NK-92 treated with Interleukin-12 subunit alpha and Interleukin-12 subunit beta, amount 100 ng/mL, for 24 hours (cell line): Measurements from ENCODE around the gene LRRC46.

Experiments
- DNase-seq: peaks from one replicate; lab custom pipeline; 2025; lab: John Stamatoyannopoulos, UW

The LRRC46 gene

DNA sequence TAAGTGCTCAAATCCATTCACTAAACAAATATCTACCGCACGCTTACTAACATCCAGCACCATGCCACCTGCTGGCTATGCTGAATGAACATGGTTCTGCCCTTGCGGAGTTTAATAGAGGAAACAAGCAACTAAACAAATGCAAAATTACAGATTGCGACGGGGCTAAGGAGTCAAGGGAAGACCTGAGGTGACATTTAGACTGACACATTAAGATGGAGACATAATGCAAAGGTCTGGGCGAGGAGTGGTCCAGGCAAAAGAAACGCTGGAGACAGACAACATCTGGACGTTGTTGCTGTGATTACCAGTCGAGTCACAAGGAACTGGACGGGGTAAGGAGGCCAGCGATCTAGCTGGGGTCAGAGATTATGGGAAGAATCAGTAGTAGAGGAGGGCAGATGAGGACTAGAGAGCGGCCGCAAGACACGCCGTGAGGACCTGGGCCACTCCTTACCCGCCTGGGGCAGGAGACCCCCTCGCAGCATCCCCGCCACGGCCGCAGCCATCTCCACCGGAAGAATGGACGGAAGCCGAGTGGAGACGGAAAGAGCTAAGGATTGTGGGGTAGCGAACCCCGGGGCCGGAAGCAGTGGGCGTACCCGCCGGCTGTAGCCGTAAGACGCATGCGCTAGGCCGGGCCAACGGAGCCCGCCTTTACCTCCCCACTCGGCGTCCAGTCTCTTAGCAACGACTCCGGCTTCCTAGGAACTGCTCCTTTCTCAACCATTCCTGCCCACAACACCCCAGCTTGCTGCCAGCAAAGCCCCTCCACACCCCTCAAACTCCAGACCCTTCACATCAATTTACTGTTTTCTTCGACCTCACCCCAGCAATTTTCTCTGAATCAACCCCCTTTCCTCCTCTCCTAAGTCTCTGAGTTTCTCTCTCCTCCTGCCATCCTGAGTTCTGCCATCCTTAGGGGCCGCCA lies at the start of gene LRRC46, which contains the start of gene MRPL10:
Gene LRRC46, plus strand, starts transcription at position 668 of the 931 bp plus-strand sequence. CDS start 320 bp downstream, outside the sequence.
Gene MRPL10, minus strand, starts transcription at position 539 of the 931 bp plus-strand sequence. Its CDS starts 30 bp downstream, at position 509.
- peak; percentile 92 for DNase-seq

DNA sequence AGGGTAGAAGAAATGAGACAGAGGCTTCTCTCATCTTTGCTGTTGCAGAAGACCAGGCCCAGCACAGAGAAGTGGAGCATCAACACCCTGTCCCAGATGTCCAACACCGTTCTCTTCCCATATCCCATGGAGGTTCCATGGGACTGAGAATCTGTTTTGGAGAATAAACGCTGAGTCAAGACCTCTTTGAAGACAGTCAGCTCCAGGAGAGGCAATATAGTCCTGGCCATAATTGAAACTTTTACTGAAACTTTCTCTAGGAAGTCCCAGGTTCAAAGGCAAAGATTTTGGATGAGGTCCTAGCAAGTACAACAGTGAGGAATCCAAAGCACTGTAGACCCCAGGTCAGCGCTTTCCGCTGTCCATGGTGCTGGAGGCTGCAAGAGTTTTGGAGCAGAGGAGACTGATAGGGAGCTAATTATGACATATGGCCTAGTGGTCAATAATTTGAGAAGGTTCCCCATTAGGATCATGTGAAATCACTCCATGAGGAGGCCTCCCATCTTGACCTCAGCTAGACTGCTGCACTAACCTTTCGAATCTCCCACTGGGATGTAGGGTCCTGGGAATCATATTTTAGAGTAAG lies 45.8 kb upstream of the LRRC46 start:
- DNase-seq = no peak

DNA sequence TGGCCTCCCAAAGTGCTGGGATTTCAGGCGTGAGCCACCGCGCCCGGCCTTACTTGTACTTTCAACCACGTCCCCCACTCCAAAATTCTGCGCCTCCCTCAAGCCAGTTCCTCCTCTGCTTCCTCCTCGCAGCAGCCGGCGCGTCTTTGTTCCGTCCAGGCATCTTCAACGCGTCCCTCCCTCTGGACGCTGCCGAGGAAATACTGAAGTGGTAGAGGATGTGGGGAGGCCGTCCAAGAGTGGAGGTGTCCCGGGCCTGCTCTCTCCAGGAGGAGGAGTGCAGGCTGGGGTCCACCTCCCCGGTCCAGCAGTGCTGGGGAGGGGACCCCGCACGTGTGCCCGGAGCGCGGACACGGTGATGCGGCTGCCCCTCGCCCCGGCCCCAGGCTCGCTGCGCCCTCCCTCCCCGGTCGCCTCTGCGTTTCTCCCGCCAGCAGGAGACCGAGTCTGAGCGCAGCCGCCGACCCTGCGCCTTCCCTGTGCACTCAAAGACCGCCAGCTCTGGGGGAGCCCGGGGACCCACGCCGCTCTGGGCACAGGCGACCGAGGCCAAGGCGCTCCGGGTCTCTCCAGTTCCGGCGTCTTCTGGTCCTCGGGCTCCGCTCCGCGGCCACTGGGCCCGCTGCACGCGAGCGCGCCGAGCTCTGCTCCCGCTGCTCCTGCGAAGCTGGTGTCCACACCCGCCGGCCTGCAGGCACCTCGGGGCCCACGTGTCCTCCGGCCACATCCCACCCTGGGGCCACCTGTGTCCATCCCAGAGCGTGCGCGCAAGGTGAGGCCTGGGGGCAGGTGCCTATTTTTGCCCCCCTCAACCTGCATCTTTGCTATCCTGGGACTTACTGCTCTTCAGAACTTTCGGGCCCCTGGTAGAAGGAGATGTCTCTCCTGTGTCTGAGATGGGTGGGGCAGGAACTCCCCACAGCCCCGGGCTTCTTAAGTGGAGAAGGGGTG lies 41.6 kb upstream of the LRRC46 start:
- DNase-seq = no peak

DNA sequence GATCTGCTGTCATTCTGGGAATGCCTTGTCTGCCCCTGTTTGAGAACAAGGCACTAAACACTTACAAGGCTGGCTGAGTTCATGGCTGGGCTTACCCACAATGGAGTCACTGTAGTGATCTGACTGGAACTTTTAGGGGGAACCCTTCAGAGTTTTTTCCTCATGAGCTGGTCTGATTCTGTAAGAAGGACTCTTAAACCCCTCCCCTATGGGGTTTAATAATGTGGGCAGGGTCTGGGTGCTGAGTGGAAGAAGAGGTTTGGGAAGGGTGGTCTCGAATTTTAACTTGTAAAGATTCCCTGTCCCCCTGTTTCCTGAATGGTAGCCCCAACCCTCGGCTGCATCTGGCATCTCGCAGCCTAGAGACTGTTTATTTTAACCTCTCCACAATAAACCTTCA lies 40.4 kb upstream of the LRRC46 start:
- no peak for DNase-seq

GRCh38 chr17:47792457-47792856 lies 39.0 kb upstream of the LRRC46 start:
- no peak for DNase-seq

GRCh38 chr17:47792979-47793378 lies 38.5 kb upstream of the LRRC46 start:
- no peak for DNase-seq

- DNase-seq = no peak
Measured at GRCh38 chr17:47797797-47798196, 33.7 kb upstream of the LRRC46 start.

DNA sequence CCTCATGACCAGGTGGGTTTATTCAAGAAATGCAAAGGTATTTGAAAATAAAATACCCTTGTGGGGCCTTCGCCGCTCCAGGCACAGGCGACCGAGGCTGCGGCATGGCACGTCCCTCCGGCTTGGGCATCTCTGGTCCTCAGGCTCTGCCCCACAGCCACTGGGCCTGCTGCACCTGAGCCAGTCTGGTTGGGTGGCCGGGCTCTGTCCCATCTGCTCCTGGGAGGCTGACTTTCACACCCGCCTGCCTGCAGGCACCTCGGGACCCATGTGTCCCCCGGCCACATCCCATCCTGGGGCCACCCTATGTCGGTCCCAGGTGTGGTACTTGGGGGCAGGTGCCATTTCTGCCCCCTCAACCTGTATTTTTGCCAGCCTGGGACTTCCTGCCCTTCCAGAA lies 30.8 kb upstream of the LRRC46 start:
- no peak for DNase-seq

DNA sequence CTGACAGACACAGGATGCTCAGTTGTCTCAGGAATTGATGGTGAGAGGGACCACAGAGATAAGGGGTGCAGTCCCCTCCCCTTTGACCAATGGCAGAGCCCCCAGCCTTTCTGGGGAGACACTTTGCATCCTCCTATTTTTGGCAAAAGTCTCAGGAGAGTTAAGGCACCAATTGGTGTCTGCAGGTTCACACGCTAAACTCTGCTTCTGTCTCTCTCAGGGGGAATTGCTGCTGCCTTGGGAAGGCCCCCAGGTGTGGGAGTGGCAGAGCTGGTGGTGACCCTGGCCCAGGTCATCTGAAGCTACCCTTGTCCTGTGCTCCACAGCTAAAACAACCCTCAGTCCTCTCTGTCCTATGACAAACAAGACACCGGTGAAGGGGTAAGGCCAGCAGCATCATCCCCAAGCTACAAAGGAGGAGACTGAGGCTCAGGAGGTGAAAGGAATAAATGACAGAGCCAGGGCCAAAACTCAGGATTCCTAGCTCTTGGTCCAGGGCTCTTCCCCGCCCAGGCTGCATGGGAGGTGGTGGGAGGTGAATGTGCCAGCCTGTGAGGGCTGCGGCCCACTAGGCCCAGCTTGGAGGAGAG lies 30.2 kb upstream of the LRRC46 start:
- no peak for DNase-seq

DNA sequence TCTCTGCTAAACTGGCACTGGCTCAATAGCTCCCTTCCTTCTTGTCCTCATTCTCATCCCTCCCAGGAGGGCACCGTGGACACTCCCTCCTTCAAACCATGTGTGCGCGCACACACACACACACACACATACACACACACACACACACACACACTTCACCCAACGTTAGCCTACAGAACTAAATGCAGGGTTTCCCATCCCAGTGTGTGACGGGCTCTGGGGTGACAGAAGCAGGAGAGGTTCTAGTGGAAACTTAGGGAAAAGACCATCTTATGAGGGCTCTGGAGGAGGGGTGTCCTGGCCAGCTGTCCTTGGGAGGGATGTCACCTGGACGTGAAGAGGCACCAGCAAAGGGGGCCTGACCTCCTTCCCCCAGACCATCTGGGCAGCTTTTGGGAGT lies 29.6 kb upstream of the LRRC46 start:
- no peak for DNase-seq

DNA sequence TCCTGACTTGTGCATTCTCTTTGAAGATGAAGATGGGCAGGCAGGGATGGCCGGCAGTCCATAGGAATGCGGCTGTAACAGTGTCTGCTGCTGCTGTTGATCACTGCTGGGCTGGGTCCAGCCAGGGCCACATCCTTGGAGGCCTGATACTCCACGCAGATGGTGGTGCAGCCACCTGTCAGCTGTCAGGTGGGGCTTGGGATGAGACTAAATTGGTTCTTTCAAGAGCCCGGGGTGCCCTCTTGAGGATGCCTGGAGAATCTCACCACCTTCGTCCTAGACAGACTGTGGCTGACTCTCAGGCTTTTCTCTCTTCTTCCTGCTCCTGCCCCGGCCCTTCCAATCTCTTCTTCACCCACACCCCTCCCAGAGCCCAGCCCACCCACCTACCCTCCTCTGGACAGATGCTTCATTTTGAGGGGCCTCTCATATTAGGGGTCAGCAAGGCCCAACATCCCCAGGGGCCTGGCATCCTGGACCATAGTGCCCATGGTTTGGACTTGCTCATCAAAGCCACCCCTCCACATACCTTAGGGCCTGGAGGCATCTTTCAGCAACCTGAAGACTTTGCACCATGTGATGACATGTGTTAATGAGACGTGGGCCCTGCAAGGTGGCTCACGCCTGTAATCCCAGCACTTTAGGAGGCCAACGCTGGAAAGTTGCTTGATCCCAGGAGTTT lies 29.0 kb upstream of the LRRC46 start:
- peak; percentile 33 for DNase-seq

- DNase-seq = no peak
Measured at GRCh38 chr17:47803201-47803600, 28.3 kb upstream of the LRRC46 start.

DNA sequence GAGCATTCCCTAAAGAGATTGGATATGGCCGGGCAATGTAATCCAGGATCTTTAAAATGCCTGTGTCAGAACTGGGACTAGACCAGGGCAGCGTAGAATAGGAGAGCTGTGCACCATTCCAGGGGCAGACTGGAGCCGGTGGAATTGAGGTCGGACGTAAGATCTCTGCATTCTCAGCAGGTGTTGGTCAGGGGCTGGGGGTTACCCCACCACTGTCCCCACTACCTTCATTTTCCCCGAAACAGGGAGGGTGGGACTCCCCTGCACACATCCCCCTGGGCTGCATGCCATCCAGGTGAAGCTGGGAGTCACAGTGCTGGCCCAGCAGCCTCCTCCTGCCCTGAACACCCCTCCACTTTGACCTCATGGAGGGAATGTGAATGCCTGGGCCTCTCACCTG lies 27.7 kb upstream of the LRRC46 start:
- DNase-seq = no peak

GRCh38 chr17:47804461-47804860 lies 27.0 kb upstream of the LRRC46 start:
- DNase-seq = no peak

DNA sequence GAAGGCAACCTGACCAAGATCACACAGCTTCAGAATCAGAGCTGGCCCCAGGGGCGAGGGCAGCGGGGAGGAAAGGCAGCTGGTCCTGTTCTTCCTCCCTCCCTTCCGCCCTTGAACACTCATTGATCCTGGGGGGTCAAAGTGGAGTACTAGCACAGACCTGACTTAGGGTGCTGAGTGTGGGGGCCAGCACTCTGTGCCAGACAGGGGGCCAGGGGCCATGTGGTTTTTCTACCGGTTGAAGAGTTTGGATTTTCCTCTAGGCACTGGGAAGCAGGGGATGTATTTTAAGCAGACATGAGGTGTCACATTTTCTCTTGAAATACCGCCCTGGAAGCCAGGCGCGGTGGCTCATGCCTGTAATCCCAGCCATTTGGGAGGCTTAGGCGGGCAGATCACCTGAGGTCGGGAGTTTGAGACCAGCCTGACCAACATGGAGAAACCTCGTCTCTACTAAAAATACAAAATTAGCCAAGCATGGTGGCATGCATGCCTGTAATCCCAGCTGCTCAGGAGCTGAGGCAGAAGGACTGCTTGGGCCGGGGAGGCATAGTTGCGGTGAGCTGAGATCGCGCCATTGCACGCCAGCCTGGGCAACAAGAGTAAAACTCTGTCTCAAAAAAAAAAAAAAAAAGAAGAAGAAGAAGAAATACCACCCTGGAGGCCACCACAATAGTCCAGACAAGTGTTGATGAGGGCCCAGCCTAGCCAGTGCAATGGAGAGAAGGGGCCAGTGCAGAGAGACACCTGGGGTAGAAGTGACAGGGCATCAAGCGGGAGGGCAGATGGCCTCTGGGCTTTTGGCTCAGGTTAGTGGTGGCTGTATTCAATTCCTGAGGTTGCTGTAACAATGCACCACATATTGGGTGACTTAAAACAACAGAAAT lies 25.2 kb upstream of the LRRC46 start:
- no peak for DNase-seq

DNA sequence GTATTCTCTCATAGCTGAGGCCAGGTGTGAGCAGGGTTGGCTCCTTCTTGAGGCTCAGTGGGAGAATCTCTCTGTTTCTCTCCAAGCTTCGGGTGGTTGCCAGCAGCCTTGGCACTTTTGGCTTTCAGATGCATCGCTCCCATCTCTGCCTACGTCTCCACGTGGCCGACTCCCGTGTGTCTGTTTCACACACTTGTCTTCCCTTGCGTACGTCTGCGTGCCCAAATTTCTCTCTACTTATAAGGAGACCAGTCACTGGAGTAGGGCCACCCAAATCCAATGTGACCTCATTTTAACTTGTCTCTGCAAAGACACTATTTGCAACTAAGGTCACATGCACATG lies 24.6 kb upstream of the LRRC46 start:
- DNase-seq = no peak

DNA sequence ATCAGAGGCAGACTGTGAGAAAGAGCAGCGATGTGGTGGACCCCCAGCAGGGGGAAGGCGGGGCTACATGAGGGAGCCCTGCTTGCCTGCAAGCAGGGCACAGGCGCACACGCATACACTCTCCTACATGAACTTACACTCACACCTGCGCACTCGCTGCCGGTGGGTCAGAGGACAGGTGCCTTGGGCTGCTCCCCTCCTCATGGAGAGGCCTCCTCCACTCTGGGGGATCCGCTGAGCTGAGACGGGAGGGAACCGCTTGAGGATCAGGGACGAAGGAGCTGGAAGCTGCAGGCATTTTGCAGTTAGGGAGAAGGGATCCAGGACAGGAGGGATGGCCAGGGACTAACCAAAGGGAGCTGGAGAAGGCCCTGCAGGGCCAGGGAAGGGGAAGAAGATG lies 24.0 kb upstream of the LRRC46 start:
- no peak for DNase-seq

- no peak for DNase-seq
Measured at GRCh38 chr17:47808036-47808829, 23.2 kb upstream of the LRRC46 start.

DNA sequence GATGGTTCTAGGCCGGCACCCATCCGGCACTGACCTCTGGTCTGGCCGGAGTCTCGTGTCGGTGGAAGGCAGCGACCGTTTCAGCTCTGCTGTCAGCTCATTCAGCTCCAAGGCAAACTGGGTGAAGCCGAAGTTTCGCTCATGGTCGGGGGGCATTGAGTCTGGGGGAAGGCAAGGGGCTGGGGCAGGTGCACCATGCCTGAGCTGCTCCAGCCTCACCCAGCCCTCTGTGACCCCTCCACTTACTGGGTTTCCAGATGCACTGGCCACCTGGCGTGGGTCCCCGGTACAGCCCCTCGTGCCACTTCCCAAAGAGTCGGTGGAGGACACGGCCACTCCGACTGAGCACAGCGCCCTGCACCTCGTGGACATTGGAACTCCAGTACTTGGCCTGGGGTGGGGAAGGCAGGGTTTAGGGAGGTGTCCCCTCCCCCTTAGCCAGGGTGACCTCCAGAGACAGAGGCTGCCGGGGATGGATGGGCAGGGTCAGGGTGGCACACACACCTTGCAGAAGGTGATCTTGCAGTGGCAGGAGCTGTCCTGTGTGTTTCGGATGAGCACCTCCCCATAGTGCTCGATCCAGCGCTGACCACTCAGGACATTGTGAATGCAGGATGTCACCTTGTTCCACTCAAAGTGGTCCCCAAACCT lies 22.5 kb upstream of the LRRC46 start:
- DNase-seq = no peak
